Pancreas (tissue), 10 donors: ENCODE results near the gene XKR7. TPM values are rescaled to one million over a fixed set of nuclear protein-coding genes. Genes with fewer than 3 reads are reported as not detected.
"Not testable (repeated sequence)": the region's sequence is repeated elsewhere in the genome, so short reads cannot be mapped to it uniquely, and the experiment has no call there.

ENCODE experiments used
- ATAC-seq, 4 donors: fragments of 200-7000 bp; cut with Tn5 transposase; one replicate each; pipeline versions ENCODE4 v1.8.0 to v1.9.1; 2020; ENCODE audit warnings: mild to moderate bottlenecking in 4 of 4, moderate library complexity in 4 of 4
- DNase-seq, 6 donors: peaks; one replicate each; pipeline ENCODE4 v3.0.0-alpha.2; 2020
- FAIRE-seq: peaks from 2 replicates; lab custom pipeline; 2012; peaks lifted over from hg19 to GRCh38; lab: Jason Lieb, UNC
- H3K27ac ChIP-seq, 4 donors: fragments of 200-600 bp; sonication (generic); 1 replicate in 3 of 4; 2 replicates in 1 of 4; pipeline versions ENCODE4 v1.5.0 to v1.8.0; 2020
- H3K27me3 ChIP-seq, 4 donors: fragments of 200-600 bp; one replicate each; pipeline ENCODE4 v1.8.0; 2021
- H3K36me3 ChIP-seq, 3 donors: fragments of 200-600 bp; sonication (generic) in 1 of 3; one replicate each; pipeline versions ENCODE4 v1.5.0 to v1.8.0; 2020 to 2021
- H3K4me1 ChIP-seq, 3 donors: fragments of 200-600 bp; one replicate each; pipeline ENCODE4 v1.8.0; 2021
- H3K4me3 ChIP-seq, 4 donors: fragments of 200-600 bp; sonication (generic) in 2 of 4; one replicate each; pipeline versions ENCODE4 v1.5.0 to v1.8.0; 2020 to 2021
- H3K9me3 ChIP-seq, 4 donors: fragments of 200-600 bp; one replicate each; pipeline ENCODE4 v1.8.0; 2021
- WGBS, 2 donors: extraction: QIAGEN DNeasy Blood & Tissue Kit; methylation state at CpG; one replicate each; pipeline ENCODE4 v1.1.7; 2013; 5-methylcytosine and 5-hydroxymethylcytosine counted together
- intact Hi-C, 3 donors: fragments of 100-400 bp; cut with DNase I; formaldehyde crosslinking; loops; one replicate each; pipeline versions ENCODE4 v1.11.1 to v1.14.2; 2022
- polyA plus RNA-seq, 2 donors: library from polyadenylated mRNA; stranded (reverse); fragments of 200-250 nt; gene quantifications; one replicate each; pipeline ENCODE4 v1.2.3, GENCODE V29; 2013
- total RNA-seq, 6 donors: library from RNA; stranded (reverse); fragmentation: NEBNext Ultra II Directional in 4 of 6; extraction: Animal tissue kit (Norgen Biotek cat#: 25700) in 4 of 6; gene quantifications; one replicate each; pipeline versions ENCODE4 v1.2.1 to v1.2.4, GENCODE V29; 2021 to 2023
- TF ChIP-seq, protein P1 (sequence below), 4 donors: fragments of 200-600 bp; sonication (generic) in 3 of 4; IDR thresholded peaks; one replicate each; pipeline versions ENCODE4 v1.5.0 to v1.8.0; 2021; ENCODE audit warnings: antibody characterized with exemption in 4 of 4
- donor health status: healthy with polysubstance abuse.
- donor health status: DM: no; HTN: no; CAD: no; lungs with moderate emphysema.
- donor health status: DM: no; HTN: no; CAD: no.
- donor health status: control.
- donor health status: control.
- donor health status: Bipolar disorder and iron deficiency.
- donor health status: DM: yes; HTN: yes; CAD: no.
- donor health status: DM: no; HTN: no; CAD: no.
- donor health status: DM: no; HTN: no; CAD: no.
- donor health status: DM: yes; HTN: yes; CAD: no.

XKR7 gene
- total RNA-seq (under 1 TPM; 0.05 to 0.46 (median 0.20) TPM), polyA plus RNA-seq (1 to 10 TPM in 1 of 2 donors, under 1 TPM in 1; 0.42 to 1.2 TPM)

- no peaks in the 10 kb centered on the region for H3K36me3 ChIP-seq
- no peaks in the 10 kb centered on the region for H3K4me1 ChIP-seq
- DNase-seq = peak in 1 of 6 donors; percentile 59
- WGBS, 2 donors = 0 to 2% methylated on average over 13 to 38 of the region's 38 CpGs
- H3K27ac ChIP-seq = no peak within 1 kb of the TSS
- FAIRE-seq = no peak
- intact Hi-C loops = no loop called here
- H3K4me3 ChIP-seq = peak within 1 kb of the TSS in 2 of 4 donors; percentile 10 to 22
- H3K9me3 ChIP-seq = no peaks in the 10 kb centered on the region
- TF ChIP-seq, protein P1, sequence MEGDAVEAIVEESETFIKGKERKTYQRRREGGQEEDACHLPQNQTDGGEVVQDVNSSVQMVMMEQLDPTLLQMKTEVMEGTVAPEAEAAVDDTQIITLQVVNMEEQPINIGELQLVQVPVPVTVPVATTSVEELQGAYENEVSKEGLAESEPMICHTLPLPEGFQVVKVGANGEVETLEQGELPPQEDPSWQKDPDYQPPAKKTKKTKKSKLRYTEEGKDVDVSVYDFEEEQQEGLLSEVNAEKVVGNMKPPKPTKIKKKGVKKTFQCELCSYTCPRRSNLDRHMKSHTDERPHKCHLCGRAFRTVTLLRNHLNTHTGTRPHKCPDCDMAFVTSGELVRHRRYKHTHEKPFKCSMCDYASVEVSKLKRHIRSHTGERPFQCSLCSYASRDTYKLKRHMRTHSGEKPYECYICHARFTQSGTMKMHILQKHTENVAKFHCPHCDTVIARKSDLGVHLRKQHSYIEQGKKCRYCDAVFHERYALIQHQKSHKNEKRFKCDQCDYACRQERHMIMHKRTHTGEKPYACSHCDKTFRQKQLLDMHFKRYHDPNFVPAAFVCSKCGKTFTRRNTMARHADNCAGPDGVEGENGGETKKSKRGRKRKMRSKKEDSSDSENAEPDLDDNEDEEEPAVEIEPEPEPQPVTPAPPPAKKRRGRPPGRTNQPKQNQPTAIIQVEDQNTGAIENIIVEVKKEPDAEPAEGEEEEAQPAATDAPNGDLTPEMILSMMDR (IDR thresholded peaks at IDR 0.05) = no peak
- peaks cover 0 to 11% (median 2%) of the 10 kb centered on the region in 4 donors for H3K27me3 ChIP-seq
- peak in 3 of 4 donors; percentile 10 to 67 (median 60) for ATAC-seq
Measured at GRCh38 chr20:31967830-31968249, at the start of gene XKR7. Gene XKR7 (plus strand): TSS chr20:31968151. CDS start chr20:31968176, 25 bp downstream.

DNA sequence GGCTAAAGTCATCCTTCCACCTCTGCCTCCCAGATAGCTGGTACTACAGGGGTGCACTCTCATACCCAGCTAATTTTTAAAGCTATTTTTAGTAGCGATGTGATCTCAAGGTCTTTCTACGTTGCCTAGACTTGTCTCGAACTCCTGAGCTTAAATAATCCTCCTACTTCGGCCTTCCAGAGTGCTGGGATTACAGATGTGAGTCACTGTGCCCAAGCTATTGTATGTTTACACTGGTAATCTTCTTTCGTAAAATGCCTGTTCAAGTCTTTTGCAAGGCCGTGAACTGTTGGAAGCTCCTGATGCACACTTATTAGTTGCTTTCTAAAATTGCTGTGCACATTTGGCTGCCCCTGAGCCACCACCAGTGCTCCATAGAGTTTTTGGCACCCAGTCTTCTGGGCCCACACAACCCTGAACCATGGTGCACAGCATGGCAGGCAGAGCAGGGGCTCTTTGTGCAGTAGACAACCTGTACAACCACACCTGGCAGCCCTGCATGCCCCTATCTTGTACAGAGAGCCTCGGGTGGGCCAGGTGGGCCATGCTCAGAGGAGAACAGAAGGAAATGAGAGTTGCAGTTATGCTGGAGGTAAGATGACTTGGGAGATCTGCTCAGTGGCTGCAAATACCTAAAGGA, 49.4 kb upstream of the XKR7 start:
- no peak for FAIRE-seq
- no peaks in the 10 kb centered on the region for H3K4me1 ChIP-seq
- 56% methylated on average over 7 of the region's 7 CpGs for WGBS, 2 donors
- no peaks in the 10 kb centered on the region for H3K9me3 ChIP-seq
- no peak for ATAC-seq
- TF ChIP-seq, protein P1 (IDR thresholded peaks at IDR 0.05) = no peak
- H3K27ac ChIP-seq = no peak overlapping the region
- no peak for DNase-seq
- no peak overlapping the region for H3K4me3 ChIP-seq
- intact Hi-C loops = no loop called here
- no peaks in the 10 kb centered on the region for H3K36me3 ChIP-seq
- no peaks in the 10 kb centered on the region for H3K27me3 ChIP-seq

- Histone ChIP-seq H3K4me3 (no peak overlapping the region), H3K36me3 (no peaks in the 10 kb centered on the region), H3K9me3 (no peaks in the 10 kb centered on the region), H3K27me3 (no peaks in the 10 kb centered on the region), H3K27ac (no peak overlapping the region), H3K4me1 (no peaks in the 10 kb centered on the region)
- no peak for ATAC-seq
- TF ChIP-seq, protein P1 (IDR thresholded peaks at IDR 0.05) = no peak
- no peak for DNase-seq
- WGBS, 2 donors = 40 to 55% methylated on average over 6 of the region's 6 CpGs
- intact Hi-C loops = no loop called here
- FAIRE-seq = no peak
Measured at GRCh38 chr20:31919410-31920155, 48.4 kb upstream of the XKR7 start.

DNA sequence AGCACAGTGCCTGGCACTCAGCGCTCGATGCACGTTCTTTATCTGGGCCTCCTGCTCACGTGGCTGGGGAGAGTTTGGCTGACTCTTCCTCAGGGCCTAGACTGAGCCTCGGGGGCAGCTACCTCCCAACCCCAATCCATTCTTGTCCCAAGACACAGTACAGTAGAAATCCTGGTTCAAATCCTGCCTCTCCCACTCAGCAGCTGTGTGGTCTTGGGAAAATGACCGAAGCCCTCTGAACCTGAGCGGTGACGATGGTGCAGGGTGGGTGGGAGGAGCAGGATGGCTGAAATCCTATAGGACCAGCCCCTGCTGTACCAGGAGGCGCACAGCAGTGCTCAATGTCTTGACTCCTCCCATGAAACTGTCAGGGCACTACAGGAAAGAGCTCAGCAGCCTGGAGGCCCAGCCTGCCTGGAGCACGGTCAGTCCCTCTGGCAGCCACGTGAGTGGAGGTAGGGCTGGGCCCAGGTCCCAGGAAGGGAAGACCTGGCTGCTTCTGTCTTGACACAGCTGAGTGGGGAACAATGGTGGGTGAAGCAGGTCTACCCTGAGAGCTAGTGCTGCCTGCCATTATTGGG, 47.6 kb upstream of the XKR7 start:
- TF ChIP-seq, protein P1 (IDR thresholded peaks at IDR 0.05) = no peak
- no peak for DNase-seq
- H3K9me3 ChIP-seq = no peaks in the 10 kb centered on the region
- no peaks in the 10 kb centered on the region for H3K4me1 ChIP-seq
- no peaks in the 10 kb centered on the region for H3K36me3 ChIP-seq
- 64 to 76% methylated on average over 11 of the region's 11 CpGs for WGBS, 2 donors
- ATAC-seq = no peak
- intact Hi-C loops = no loop called here
- FAIRE-seq = no peak
- no peak overlapping the region for H3K27ac ChIP-seq
- no peaks in the 10 kb centered on the region for H3K27me3 ChIP-seq
- H3K4me3 ChIP-seq = no peak overlapping the region

- DNase-seq, FAIRE-seq, H3K27ac ChIP-seq, H3K36me3 ChIP-seq, H3K27me3 ChIP-seq, H3K4me3 ChIP-seq, intact Hi-C loops, ATAC-seq, H3K9me3 ChIP-seq, H3K4me1 ChIP-seq: not testable (repeated sequence)
- 77 to 90% methylated on average over 4 to 5 of the region's 5 CpGs for WGBS, 2 donors
Measured at GRCh38 chr20:31921480-31921879, 46.5 kb upstream of the XKR7 start.
